Activated CD4-positive, CD25-positive, alpha-beta regulatory T cell treated with anti-CD3 and anti-CD28 coated beads, Interleukin-2, amount 50 U/mL, for 24 hours (primary cell): ENCODE results near the gene PRKG1.
A peak's percentile ranks its signal among the peaks of the same experiment; 100 is the strongest.

Experiments
- ATAC-seq, 2 donors: fragments of 150-1000 bp; cut with Tn5 transposase; one replicate each; pipeline ENCODE4 v1.10.0; 2021; ENCODE audit warnings: mild to moderate bottlenecking in 1 of 2, moderate library complexity in 1 of 2

The PRKG1 gene

GRCh38 chr10:51074238-51075028 lies at the start of gene PRKG1:
TSS of gene PRKG1 (plus strand) at chr10:51074487.
- ATAC-seq = no peak

GRCh38 chr10:51028420-51028819 lies 45.9 kb upstream of the PRKG1 start:
- no peak for ATAC-seq

DNA sequence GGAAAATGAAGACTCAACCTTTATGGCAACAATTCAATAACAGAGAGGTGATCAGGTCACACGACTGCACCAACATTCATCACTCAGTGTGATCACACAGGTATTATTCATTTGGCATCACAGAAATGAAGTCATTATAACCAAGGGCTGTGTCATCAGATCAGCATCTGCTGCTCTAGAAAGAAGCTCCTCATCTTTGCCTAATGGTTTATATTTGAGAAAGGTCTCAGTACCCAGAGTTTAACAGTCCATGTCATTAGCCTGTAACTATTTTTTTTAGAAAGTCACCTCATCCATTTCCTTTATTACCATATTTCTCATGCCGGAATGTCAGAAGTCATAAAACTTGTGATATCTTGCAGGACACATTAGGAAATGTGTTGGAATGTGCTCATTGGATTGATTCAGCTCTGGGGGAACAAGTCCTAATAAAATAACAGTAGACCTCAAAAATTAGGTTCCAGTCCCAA lies 45.1 kb upstream of the PRKG1 start:
- no peak for ATAC-seq

GRCh38 chr10:51030480-51030879 lies 43.8 kb upstream of the PRKG1 start:
- ATAC-seq = no peak

DNA sequence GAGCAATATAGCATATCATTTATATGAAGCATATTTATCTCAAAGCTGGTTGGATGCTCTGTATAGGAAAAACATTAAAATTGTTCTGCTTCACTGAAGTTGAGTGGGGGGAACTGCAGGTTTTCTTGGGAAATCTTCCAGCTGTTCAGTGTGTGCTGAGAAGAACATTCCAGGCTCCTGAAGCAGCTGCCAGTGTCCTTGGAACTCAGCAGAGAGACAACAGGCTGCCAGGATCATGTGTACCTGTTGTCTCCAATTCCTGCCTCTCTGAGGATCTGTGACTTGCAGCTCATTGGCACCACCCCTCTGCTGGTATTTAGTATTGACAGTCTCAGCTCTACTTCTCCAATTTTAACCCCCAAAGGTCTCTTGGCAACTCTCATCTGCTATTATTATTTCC lies 42.3 kb upstream of the PRKG1 start:
- no peak for ATAC-seq

GRCh38 chr10:51034769-51035168 lies 39.5 kb upstream of the PRKG1 start:
- ATAC-seq = no peak

- no peak for ATAC-seq
Measured at GRCh38 chr10:51035344-51035743, 38.9 kb upstream of the PRKG1 start.

- ATAC-seq = no peak
Measured at GRCh38 chr10:51045871-51046270, 28.4 kb upstream of the PRKG1 start.

DNA sequence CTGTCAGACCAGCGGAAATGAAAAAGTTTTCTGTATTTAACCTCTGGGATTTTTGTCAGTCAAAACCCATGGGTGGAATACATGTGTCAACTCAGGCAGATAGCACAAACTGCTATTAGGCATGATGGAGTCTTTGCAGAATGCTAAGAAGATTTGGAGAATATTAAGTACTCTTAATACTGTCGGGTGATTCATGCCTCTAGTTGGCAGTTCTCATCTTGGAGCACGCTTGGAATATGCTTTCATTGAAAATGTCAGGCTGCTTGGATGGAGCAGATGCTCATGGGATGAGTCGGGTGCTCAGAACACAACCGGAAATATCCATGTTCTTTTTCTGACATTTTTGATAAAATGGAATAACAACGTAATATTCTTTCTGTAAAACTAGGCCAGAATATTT lies 27.6 kb upstream of the PRKG1 start:
- ATAC-seq = no peak

GRCh38 chr10:51047857-51048256 lies 26.4 kb upstream of the PRKG1 start:
- no peak for ATAC-seq

- no peak for ATAC-seq
Measured at GRCh38 chr10:51048792-51049191, 25.5 kb upstream of the PRKG1 start.

DNA sequence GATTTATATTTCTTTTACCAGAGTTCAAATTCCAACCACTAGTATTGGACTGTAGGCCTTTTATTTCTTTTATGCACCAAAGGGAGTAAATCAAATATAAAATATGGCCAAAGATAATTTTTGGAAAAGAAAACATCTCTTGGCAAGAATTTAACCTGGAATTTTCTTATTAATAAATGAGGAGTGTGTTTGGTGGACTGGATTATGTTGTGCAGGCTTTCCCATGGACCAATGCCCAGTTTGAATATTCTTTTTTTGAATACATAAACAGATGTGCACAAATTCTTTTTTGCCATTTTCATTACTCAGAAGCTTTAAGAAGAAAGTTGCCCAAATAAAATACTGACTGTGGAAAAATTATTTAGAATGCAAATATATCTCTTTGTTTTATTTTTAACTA lies 22.1 kb upstream of the PRKG1 start:
- ATAC-seq = no peak

DNA sequence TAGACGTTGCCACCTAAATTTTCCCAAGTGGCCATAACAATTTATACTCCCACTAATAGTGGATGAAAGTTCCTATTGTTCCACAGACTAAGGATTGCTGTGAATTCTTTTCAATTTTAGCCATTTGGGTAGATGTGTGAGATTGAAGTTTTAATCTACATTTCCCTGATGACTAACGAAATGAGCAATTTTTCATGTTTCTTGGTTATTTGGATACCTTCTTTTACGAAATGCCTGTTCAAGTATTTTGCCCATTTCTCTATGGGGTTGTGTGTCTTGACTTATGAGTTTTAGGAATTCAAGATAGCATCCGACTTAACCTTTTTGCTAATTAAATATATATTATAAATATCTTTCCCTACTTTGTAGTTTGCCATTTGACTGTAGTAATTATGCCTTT lies 16.4 kb upstream of the PRKG1 start:
- no peak for ATAC-seq

GRCh38 chr10:51063166-51063565 lies 11.1 kb upstream of the PRKG1 start:
- ATAC-seq = no peak

- no peak for ATAC-seq
Measured at GRCh38 chr10:51063659-51064535, 10.4 kb upstream of the PRKG1 start.

- no peak for ATAC-seq
Measured at GRCh38 chr10:51066231-51066630, 8.1 kb upstream of the PRKG1 start.

GRCh38 chr10:51072210-51072609 lies 2.1 kb upstream of the PRKG1 start:
- ATAC-seq = no peak

DNA sequence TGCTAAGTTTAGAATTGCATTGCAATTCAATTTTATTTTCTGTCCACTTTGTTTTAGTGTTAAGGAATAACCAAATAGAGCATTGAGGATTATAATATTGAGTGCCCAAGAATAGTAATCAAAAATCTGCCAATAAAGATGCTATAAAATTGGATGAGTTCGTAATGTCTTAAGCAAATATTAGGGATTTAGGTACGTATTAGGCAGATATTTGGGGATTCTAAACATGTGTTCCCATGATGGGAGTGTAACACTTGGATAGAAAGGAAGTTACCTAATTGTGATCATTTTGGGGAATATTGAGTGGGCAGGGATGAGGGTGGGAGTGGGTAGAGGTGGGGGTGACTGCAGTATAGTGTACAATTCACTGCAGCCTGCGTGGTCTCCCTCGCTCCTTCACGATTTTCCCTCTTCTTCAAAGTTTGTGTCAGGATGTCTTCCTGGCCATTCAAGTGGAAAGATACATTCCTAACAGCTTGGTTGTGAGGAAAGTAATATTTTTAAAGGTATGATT lies 1.3 kb upstream of the PRKG1 start:
- ATAC-seq = no peak

- ATAC-seq = peak in 1 of 2 donors; percentile 27
Measured at GRCh38 chr10:51073453-51074237, 642 bp upstream of the PRKG1 start.

- ATAC-seq = no peak
Measured at GRCh38 chr10:51075043-51075872, 971 bp downstream of the PRKG1 start.

DNA sequence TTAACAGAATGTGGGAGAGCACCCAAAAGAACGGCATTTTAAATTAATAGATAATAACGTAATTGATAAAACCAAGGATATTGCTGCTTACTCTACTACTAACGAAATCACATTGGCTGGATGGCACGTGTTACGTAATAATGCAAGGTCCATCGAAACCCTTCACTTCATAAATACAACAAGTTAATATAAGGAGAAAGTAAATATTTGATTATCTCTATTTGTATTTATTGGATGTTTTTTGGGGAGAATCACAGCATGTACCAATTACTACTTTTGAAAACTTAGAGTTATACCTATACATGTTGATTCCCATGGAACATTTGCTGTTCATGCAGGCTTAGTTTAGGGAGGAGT lies 1.6 kb downstream of the PRKG1 start:
- no peak for ATAC-seq

GRCh38 chr10:51076299-51076841 lies 2.1 kb downstream of the PRKG1 start:
- ATAC-seq = no peak
